Activated CD4-positive, alpha-beta T cell treated with anti-CD3 and anti-CD28 coated beads for 4 hours (primary cell): ENCODE results near the gene HFE.
A peak's percentile ranks its signal among the peaks of the same experiment; 100 is the strongest.
"Not testable (repeated sequence)": the region's sequence is repeated elsewhere in the genome, so short reads cannot be mapped to it uniquely, and the experiment has no call there.

Experiments
- DNase-seq, 2 donors: peaks; one replicate each; pipeline ENCODE4 v3.0.0-alpha.2; 2020

HFE gene

DNA sequence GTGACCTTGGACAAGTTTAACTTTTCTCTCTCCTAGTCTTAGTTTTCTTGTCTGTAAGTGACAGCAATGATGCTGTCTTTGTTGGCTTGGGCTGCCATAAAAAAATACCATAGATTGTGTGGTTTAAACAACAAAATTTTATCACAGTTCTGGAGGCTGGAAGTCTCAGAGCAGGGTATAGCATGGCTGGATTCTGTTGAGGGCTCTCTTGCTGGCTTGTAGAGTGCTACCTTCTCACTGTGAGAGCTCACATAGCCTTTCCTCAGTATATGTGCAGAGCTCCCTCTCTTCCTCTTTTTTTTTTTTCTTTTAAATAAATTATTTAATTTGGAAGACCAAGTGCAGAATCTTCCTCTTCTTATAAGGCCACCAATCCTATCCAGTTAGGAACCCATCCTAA lies 26.3 kb downstream of the HFE start:
- no peak for DNase-seq

DNA sequence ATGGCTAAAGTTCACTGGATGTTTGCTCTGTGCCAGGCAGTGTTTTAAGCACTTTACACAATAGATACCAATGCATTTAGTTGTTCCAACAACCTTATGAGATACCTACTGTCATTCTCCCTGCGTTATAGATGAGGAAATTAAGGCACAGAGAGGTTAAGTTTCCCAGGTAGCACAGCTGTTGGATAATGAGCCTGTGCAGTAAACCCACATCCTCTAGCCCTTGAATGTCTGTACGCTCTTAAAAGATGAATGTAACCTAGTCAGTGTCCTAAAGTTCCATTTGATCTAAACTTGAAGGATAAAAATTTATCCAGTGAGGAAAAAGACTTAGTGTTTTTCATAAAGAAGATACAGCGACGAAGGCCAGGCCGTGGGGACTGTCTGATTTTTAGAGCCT lies 28.0 kb downstream of the HFE start:
- DNase-seq, result no peak

DNA sequence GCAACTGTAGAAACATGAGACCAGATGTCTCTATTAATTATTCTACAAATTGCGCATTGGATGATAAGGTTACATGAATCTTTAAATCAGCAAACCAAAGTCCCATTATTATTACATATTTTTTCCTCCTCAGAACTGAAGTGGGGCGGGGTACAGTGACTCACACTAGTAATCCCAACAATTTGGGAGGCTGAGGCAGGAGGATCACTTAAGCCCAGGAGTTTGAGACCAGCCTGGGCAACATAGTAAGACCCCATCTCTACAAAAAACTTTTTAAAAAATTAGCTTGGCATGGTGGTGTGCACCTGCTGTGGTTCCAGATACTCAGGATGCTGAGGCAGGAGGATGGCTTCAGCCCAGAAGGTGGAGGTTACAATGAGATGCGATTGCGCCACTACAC lies 29.0 kb downstream of the HFE start:
- DNase-seq, result no peak

DNA sequence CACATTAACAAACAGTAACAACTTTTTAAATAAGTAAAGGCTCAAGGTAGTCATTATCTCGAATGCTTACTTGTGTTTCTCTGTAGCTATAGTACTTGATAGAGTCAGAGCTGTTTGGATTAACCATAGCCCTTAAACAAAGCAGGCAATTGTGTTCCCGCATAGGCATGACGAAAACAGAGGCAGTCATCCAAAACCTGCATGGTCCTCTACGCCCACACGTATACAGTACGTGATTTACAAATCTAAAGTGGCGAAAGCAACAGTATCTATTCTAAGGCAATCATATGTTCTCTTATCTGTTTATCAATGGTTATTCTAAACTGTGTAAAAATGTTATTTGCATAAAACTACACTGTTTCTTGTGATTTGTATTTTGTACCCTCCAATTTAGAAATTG lies 31.8 kb downstream of the HFE start:
- no peak for DNase-seq

DNA sequence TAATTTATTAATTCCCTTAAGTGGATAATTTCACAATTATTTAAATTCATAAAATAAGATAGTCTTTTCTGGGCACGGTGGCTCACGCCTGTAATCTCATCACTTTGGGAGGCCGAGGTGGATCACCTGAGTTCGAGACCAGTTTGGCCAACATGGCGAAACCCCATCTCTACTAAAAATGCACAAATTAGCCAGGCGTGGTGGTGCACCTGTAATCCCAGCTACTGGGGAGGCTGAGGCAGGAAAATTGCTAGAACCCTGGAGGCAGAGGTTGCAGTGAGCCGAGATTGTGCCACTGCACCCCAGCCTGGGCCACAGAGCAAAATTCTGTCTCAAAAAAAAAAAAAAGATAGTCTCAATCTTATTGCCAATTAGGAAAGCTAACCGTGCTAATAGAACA lies 32.9 kb downstream of the HFE start:
- DNase-seq, result not testable (repeated sequence)

DNA sequence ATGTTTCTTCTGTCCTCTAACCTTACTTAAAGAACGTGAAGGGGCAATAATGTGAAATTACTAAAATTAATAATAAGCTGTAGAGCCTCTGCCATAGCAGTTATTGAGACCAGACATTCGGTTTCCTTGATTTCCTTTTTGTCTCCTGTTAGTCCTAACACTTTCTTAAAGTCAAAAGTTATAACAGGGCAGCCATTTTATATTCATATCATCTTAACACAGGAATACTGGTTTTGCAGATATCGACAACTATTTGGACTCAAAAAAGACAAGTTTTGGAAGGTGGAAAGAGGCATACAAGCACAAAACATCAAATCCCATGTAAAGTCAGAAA lies 33.5 kb downstream of the HFE start:
- no peak for DNase-seq

DNA sequence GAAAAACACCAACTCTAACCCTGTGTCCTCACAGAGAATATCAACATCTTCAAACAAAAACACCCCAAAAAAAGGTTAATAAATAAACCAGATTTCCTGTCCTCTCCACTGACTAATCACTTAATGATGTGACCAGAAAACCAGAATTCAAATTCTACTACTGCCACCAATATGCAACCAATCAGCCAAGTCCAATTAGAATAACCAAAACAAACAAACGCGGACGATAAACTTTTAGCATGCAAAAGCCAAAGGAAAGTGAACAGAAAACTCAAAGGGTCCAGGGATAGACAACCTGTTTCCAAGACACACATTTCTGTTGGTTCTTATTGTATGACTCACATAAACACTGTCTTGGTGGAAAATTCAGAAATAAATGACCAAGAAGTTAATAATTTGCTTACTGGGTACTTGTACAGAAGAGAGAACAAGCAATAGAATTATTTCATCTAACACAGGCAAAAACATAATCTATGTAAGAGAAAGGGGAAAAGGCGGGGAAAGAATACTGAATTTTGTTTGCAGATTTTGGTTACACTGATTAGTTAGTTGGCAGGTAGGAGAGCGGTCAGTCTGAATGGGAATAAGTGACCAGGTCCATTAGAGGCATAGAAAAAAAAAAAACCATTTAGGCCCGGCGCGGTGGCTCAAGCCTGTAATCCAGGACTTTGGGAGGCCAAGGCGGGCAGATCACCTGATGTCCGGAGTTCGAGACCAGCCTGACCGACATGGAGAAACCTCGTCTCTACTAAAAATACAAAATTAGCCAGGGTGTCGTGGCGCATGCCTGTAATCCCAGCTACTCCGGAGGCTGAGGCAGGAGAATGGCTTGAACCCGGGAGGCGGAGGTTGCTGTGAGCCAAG lies 34.1 kb downstream of the HFE start:
- no peak for DNase-seq

DNA sequence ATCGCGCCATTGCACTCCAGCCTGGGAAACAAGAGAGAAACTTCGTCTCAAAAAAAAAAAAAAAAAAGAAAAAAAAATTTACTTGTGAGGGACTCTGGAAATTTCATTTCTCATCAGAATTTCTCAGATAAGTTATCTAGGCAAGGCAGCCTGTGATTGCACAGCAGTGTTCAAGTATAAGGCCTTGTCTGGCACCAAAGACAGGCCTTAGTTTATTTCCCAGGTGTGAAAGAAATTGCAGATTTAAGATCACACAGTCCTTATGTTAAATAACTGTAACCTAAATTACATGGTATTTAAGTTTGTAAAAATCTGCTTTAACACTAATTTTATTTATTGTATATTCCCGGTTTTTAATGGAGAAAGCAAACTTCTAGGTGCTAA lies 34.8 kb downstream of the HFE start:
- DNase-seq, result no peak

DNA sequence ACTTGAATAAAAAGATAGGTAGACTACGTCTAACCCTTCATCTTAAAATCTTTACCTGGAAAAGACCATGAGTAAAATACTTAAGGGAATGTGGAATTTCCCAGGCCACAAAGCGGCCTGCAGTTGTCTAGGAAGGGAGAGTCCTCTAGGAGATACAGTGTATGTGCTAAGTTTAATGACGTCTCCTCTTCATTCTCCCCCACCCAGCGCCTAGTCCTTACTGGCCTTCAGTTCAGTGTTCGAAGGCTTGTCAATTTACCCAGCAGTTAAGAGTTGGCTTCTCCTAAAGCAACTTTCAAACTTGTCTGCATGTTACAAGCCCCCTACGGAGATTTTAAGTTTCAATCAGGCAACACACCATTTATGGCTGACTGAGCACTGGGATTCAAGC lies 35.2 kb downstream of the HFE start:
- no peak for DNase-seq

DNA sequence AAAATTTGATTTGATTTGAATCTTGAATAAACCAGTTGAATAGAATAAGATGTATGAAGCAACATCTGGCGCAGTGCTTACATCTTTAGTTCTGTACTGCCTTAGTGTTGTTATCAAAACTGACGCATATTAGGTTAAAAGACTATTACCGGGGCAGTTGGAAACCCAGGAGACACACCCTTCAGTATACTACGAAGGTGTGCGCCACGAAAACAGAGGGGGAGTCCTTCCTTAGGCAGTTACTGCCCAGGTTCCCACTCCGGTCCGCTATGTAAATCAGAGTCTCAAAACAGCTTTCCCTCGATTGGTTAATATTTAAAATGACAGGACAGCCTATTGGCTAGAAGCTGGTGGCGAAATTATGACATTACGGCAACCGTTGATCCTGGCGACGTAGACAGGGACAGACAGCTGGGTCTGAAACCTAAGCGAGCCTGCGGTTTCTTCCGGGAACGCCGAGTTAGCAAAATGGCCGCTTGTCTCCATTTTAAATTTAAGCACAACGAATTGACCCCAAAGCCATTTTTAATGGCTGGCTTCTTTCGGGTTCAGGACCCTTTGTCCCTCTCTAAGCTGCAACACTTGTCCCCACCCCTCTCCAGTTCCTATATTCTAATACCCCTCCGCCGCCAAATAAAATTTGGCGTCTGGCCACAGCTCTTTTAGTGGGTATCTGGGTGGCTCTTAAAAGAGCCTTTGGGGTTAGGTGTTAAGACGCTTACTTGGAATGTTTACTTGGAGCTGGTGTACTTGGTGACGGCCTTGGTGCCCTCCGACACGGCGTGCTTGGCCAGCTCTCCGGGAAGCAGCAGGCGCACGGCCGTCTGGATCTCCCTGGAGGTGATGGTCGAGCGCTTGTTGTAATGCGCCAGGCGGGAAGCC lies 35.8 kb downstream of the HFE start:
- peak; percentile 96 to 97 for DNase-seq

DNA sequence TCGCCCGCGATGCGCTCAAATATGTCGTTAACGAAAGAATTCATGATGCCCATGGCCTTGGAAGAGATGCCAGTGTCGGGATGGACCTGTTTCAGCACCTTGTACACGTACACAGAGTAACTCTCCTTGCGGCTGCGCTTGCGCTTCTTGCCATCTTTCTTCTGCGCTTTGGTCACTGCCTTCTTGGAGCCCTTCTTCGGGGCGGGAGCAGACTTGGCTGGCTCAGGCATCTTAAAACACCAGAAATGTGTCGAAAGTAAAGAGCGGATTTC lies 36.4 kb downstream of the HFE start:
- DNase-seq, result no peak

DNA sequence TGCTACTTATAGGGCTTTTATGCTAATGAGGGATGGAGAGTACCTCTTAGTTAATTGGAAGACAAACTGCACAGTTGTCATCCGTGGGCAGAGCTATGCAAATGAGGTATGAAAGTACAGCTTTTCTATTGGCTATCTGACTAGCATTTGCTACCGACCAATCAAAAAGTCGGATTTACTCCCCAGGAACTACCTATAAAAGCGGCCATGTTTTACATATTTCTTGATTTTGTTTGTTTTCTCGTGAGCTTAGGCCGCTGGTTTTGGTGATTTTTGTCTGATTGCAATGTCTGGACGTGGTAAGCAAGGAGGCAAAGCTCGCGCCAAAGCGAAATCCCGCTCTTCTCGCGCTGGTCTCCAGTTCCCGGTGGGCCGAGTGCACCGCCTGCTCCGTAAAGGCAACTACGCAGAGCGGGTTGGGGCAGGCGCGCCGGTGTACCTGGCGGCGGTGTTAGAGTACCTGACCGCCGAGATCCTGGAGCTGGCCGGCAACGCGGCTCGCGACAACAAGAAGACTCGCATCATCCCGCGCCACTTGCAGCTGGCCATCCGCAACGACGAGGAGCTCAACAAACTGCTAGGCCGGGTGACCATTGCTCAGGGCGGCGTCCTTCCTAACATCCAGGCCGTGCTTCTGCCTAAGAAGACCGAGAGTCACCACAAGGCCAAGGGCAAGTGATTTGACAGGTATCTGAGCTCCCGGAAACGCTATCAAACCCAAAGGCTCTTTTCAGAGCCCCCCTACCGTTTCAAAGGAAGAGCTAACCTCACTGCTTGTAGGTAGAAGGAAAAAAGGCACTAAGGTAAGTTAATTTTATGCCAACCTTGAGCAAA lies 36.9 kb downstream of the HFE start:
- peak; percentile 72 for DNase-seq

DNA sequence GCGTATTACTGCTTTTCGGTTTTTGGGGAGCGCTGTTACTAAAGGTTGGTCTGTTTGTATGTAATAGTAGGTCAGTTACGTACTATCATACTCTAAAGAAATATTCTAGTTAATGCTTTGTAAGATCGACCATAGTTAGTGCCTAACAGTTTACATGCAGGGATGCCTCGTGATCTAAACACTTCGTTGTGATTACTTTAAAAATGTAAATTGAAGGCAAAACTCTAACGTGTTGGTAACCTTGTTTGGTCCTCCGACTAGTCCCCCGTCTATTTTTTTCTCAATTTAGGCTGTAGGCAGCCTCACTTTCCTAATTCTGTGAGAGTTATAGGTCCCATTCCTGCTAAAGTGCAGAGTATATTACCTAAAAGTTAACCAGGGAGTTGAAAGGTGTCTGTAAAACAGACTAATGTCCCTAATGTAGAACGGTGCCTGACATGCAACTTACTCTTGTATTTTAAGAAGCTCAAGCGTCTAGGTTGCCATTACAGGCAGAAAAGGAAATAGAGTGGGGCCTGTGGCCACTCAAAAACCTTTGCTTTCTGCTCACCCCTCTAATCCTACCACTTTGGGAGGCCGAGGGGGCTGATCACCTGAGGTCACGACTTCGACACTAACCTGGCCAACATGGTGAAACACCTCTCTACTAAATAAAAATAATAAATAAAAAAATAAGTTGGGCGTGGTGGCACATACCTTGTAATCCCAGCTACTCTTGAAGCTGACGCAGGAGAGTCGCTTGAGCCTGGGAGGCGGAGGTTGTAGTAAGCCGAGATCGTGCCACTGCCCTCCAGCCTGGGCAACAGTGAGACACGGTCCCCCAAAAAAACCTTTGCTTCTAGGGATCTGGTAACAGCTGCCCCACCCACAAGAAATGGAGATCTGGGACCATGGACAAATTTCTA lies 37.8 kb downstream of the HFE start:
- DNase-seq, result no peak

DNA sequence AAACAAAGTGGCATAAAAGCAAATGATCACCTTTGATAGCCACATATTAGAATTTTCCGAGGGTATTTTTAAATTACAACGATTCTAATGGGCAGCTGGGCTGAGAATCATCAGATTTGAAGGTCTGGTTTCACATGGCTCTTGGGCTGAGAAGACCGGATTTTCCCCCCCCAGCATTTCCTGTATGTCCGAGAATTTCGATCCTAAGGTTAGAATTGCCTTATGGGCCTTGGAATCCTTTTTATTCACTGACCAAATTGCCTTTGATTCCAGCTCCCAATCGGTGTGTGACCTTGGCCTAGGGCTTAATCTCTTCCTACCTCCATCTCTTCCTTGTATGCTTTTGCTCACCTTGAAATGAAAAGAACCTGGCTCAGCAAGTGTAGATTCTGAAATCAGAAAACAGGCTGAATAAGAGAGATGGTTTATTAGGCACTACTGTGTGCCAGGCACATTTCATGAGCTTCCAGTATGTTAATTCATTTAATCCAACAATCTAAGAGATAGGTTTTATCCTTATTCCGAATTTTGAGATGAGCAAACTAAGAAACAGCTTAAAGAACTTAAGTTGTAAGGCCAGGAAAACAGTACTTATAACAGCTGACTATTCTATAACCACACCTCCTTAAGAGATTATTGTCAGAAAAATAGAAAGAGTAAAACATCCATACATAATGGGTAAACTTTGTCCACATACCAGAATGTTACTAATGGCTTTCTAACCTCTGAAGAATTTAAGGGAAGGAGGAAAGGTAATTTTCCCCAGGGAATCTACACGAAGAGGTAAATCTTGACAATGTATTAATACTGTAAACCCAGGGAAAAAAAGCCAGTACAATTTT lies 39.4 kb downstream of the HFE start:
- no peak for DNase-seq

DNA sequence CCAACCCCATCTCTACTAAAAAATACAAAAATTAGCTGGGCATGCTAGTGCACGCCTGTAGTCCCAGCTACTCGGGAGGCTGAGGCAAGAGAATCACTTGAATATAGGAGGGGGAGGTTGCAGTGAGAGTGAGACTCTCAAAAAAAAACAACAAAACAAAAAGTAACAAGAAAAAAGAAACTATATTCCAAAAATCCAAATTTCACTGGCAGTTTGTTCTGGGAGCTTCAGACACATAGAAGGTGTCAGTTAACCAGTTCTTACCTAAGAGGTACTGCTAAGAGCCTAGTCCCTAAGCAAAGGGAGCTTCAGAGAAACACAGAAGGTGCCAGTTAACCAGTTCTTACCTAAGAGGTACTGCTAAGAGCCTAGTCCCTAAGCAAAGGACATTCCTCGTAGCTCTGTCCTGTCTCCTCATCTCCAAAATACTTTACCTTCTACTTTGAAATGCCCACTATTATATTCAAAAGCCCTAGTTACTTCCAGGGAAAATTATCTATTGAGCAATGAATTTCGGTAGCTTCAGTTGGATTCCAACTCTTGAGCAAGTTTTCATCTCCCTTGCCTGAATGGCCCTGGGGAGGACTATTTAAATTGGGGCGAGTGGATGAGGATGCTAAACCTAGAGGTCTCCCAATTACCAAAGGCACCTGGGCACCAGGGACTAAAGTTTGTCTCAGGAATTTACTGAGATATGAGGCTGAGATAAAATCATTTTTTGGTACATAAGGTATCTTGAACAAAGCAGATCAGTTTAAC lies 41.0 kb downstream of the HFE start:
- DNase-seq, result no peak

DNA sequence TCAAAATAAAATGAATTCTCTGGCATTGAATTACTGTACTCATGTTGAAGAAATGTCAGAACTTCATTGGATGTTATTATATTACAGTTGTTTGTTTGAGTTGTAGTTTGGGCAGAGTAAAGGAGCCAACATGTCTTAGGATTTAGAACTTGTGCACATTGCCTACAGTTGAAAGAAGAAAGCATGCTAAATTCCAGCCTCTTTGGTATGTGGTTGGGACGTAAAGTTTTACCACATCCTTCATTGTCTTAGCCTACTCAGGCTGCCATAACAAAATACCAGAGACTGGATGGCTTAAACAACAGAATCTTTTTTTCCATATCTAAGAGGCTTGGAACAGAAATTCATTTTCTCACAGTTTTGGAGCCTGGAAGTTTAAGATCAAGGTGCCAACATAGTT lies 42.4 kb downstream of the HFE start:
- no peak for DNase-seq

DNA sequence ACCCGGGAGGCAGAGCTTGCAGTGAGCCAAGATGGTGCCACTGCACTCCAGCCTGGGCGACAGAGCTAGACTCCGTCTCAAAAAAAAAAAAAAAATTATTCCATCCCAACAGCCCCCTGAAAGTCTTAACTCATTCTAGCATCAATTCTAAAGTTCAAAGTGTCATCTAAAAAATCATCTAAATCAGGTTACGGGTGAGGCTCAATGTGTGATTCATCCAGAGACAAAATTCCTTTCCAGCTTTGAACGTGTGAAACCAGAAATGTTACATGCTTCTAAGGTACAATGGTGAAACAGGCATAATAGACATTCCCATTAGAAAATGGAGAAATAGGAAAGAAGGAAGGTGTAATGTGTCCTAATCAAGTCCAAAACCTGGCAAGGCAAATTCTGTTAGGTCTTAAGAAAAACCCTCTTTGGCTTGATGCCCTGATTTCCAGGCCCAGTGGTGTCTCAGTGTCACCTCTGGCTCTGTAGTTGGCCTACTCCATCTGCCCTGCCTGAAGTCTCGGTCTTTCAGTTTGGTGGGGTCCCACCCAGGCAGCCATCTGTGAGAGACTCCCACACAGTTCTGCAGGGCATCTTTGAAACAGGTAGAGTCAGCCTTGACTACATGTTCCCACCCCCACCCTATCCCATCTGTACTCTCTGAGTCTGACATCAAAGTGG lies 43.5 kb downstream of the HFE start:
- DNase-seq, result no peak

DNA sequence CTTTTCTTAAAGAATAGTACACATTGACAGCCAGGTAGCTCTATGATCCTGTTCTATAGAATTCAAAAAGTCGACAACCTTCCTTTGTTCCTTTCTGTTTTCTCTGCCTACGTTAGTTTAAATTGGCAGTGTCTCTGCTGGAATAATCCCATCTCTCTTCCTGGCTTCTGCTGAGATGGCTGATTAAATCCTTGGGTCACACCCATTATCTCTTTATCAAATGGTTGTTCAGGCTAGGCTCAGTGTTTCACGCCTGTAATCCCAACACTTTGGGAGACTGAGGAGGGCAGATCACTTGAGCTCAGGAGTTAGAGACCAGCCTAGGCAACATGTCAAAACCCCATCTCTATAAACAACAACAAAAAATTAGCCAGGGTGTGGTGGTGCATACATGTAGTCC lies 44.4 kb downstream of the HFE start:
- DNase-seq, result no peak

DNA sequence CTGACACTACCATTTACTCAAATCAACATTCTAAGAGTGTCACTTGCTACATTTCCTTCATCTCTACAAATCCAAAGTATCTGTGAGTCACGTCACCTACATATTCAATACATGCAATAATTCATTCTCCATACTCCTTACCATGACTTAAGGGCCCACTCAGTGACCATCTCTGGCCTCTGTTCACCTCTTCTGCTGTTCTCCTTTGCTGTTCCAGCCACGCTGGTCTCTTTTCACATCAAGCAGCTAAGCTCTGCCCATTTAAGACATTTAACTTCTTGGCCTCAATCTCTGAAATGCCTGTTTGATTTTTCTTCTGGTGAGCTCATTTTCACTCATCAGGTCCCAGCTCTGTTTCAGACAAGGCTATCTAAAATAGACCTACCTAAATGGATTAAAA lies 46.5 kb downstream of the HFE start:
- no peak for DNase-seq

DNA sequence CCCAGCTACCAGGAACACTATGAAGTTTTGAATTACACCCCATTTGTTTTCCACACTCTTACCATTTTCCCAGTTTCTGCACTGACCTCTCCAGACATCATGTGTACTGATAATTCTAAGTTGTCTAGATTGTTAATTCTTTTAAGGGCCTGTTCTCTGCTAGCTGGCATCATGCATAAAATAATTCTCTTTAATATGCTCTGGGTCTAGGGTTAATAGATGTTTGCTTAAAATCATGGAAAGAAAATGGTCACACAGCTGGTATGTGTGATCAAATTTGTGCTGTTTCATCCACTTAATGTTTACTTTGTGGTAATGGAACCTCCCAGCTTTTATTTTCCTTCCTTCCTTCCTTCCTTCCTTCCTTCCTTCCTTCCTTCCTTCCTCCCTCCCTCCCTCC lies 49.1 kb downstream of the HFE start:
- no peak for DNase-seq
